Measurements from ENCODE around the gene SPTSSB. TPM values are rescaled to one million over a fixed set of nuclear protein-coding genes. Genes with fewer than 3 reads are reported as not detected.

Gene SPTSSB
- total RNA-seq, 1 experiment from 2014 or later = 3.7 TPM

DNA sequence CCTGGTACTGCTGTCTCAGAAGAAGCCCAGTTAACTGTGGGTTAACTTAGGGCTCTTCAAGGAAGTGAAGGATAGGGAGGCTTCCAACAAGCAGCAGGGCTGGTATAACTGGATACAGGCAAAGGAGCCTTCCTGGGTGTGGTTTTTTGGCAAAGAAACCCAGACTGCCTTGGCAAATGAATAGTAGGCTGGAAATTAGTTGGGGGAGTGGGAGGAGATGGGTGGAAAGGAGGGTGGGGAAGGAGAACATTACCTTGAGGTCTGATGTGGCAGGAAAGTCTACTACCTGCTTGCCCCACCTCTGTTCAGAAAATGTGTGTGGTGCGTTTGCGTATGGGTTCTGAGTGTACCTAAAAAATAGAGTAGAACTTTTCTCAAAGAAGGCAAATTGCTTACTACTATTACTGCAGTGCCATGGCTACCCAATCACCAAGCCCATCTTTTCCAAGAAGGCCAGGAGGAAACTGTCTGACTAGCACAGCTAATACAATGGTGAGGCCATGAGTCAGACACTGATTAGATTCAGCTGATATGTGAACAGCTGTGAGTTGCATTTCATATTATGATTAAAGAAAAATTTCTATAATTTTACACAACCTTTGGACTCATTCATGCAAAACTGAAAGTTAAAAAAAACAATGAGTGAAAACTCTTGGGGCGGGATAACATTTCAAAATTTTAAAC lies 55.2 kb downstream of the SPTSSB start:
- Histone ChIP-seq H3K9me3 (ENCODE audit: control insufficient read depth, insufficient read depth, low read depth, low read length) (no peaks in the 10 kb centered on the region), H3K36me3 (ENCODE audit: control insufficient read depth, insufficient read depth, low read length) (no peaks in the 10 kb centered on the region), H3K27me3 (ENCODE audit: control insufficient read depth, insufficient read depth, low read length) (no peaks in the 10 kb centered on the region), H3K4me3 (ENCODE audit: low read depth in 2 of 2, low read length in 2 of 2) (no peak overlapping the region), H3K27ac (ENCODE audit: low read length) (no peak overlapping the region), H3K4me1 (ENCODE audit: control insufficient read depth, insufficient read depth, low read length) (no peaks in the 10 kb centered on the region)
- ChIA-PET POLR2A (no interaction called here), CTCF (no interaction called here)
- TF ChIP-seq CTCF (IDR thresholded peaks at IDR 0.05) (no peak), POLR2AphosphoS5 (IDR thresholded peaks at IDR 0.05; ENCODE audit: low read depth, low read length) (no peak), TCF7L2 (IDR thresholded peaks at IDR 0.05; ENCODE audit: low read depth, low read length) (no peak), SIN3A (IDR thresholded peaks at IDR 0.05; ENCODE audit: borderline replicate concordance, insufficient read depth, low read depth, low read length) (no peak)
- TF ChIP-seq, protein P1, sequence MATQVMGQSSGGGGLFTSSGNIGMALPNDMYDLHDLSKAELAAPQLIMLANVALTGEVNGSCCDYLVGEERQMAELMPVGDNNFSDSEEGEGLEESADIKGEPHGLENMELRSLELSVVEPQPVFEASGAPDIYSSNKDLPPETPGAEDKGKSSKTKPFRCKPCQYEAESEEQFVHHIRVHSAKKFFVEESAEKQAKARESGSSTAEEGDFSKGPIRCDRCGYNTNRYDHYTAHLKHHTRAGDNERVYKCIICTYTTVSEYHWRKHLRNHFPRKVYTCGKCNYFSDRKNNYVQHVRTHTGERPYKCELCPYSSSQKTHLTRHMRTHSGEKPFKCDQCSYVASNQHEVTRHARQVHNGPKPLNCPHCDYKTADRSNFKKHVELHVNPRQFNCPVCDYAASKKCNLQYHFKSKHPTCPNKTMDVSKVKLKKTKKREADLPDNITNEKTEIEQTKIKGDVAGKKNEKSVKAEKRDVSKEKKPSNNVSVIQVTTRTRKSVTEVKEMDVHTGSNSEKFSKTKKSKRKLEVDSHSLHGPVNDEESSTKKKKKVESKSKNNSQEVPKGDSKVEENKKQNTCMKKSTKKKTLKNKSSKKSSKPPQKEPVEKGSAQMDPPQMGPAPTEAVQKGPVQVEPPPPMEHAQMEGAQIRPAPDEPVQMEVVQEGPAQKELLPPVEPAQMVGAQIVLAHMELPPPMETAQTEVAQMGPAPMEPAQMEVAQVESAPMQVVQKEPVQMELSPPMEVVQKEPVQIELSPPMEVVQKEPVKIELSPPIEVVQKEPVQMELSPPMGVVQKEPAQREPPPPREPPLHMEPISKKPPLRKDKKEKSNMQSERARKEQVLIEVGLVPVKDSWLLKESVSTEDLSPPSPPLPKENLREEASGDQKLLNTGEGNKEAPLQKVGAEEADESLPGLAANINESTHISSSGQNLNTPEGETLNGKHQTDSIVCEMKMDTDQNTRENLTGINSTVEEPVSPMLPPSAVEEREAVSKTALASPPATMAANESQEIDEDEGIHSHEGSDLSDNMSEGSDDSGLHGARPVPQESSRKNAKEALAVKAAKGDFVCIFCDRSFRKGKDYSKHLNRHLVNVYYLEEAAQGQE (IDR thresholded peaks at IDR 0.05; ENCODE audit: insufficient read depth in 1 of 2, low read depth in 2 of 2, low read length in 1 of 2) = no peak
- DNase-seq (ENCODE audit: low read depth, low spot score) (no peak), ATAC-seq (no peak)
- BruUV-seq (replicated peaks) = no TSS peak
- intact Hi-C loops (cut with micrococcal nuclease; ENCODE audit: unreplicated experiment) = no loop called here
- in situ Hi-C loops (cut with HindIII; ENCODE audit: low pct_unique_long_range_greater_than_20kb, low sequenced_read_pairs) = no loop called here

DNA sequence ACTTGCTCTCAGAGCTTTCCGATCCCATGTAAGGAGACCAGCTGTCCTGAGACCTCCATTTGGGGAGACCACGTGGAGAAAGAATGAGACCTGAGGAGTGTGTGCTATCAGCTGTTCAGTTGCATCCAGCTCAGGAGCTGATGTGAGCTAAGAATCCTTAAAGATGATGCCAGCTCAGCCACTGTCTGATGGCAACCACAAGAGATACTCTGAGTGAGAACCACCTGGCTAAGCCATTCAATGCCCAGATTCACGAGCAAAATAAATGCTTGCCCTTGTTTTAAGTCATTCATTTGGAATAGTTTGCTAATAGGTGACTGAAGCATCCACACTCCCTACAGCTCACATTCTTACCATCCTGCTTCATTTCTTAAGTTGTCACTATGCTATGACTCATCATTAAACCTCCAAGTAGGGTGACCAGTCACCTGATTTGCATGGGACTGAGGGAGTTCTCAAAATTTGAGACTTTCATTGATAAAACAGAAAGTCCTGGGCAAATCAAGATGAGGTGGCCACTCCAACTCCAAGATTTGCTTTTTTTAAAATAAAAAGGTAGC lies 56.4 kb downstream of the SPTSSB start:
- H3K9me3 ChIP-seq (ENCODE audit: control insufficient read depth, insufficient read depth, low read depth, low read length) = no peaks in the 10 kb centered on the region
- intact Hi-C loops (cut with micrococcal nuclease; ENCODE audit: unreplicated experiment) = no loop called here
- no peak for ATAC-seq
- H3K4me3 ChIP-seq (ENCODE audit: low read depth in 2 of 2, low read length in 2 of 2) = no peak overlapping the region
- H3K27ac ChIP-seq (ENCODE audit: low read length) = no peak overlapping the region
- TF ChIP-seq POLR2AphosphoS5 (IDR thresholded peaks at IDR 0.05; ENCODE audit: low read depth, low read length) (no peak), CTCF (IDR thresholded peaks at IDR 0.05) (no peak), SIN3A (IDR thresholded peaks at IDR 0.05; ENCODE audit: borderline replicate concordance, insufficient read depth, low read depth, low read length) (no peak), TCF7L2 (IDR thresholded peaks at IDR 0.05; ENCODE audit: low read depth, low read length) (no peak)
- TF ChIP-seq, protein P1 (IDR thresholded peaks at IDR 0.05; ENCODE audit: insufficient read depth in 1 of 2, low read depth in 2 of 2, low read length in 1 of 2) = no peak
- in situ Hi-C loops (cut with HindIII; ENCODE audit: low pct_unique_long_range_greater_than_20kb, low sequenced_read_pairs) = no loop called here
- ChIA-PET POLR2A (interaction anchor here (0.6 kb wide), 1 partner anchor 294 kb away, joined by 5 read pairs; no protein-coding TSS in a partner anchor), CTCF (no interaction called here)
- H3K4me1 ChIP-seq (ENCODE audit: control insufficient read depth, insufficient read depth, low read length) = no peaks in the 10 kb centered on the region
- no peaks in the 10 kb centered on the region for H3K27me3 ChIP-seq (ENCODE audit: control insufficient read depth, insufficient read depth, low read length)
- BruUV-seq (replicated peaks) = no TSS peak
- no peak for DNase-seq (ENCODE audit: low read depth, low spot score)
- no peaks in the 10 kb centered on the region for H3K36me3 ChIP-seq (ENCODE audit: control insufficient read depth, insufficient read depth, low read length)

Measured in Panc1 (cell line).